Gastrocnemius medialis (tissue), 4 donors: ENCODE data around the gene TRAK1. TPM values are rescaled to one million over a fixed set of nuclear protein-coding genes. Genes with fewer than 3 reads are reported as not detected.
"Not testable (repeated sequence)": the region's sequence is repeated elsewhere in the genome, so short reads cannot be mapped to it uniquely, and the experiment has no call there.

Experiments used
- ATAC-seq, 2 donors: fragments of 150-250 bp; one replicate each; pipeline ENCODE4 v1.9.1; 2016
- DNase-seq, 2 donors: peaks; one replicate each; pipeline ENCODE4 v3.0.0-alpha.2; 2019
- H3K27ac ChIP-seq, 4 donors: fragments of 200-600 bp; sonication (generic); 1 replicate in 1 of 4; 2 replicates in 3 of 4; pipeline ENCODE4 v1.5.1; 2016 to 2018; ENCODE audit warnings: mild to moderate bottlenecking in 2 of 4, moderate library complexity in 1 of 4
- H3K27me3 ChIP-seq, 3 donors: fragments of 200-600 bp; sonication (generic) in 2 of 3; 1 replicate in 1 of 3; 2 replicates in 2 of 3; pipeline versions ENCODE4 v1.5.1 to v1.6.0; 2016 to 2019; ENCODE audit warnings: mild to moderate bottlenecking in 1 of 3, moderate library complexity in 1 of 3
- H3K36me3 ChIP-seq, 2 donors: fragments of 200-600 bp; sonication (generic) in 1 of 2; one replicate each; pipeline ENCODE4 v1.5.1; 2017 to 2018
- H3K4me1 ChIP-seq, 2 donors: fragments of 200-600 bp; sonication (generic) in 1 of 2; one replicate each; pipeline ENCODE4 v1.5.1; 2016 to 2017; ENCODE audit warnings: mild to moderate bottlenecking in 2 of 2
- H3K4me3 ChIP-seq, 4 donors: fragments of 200-600 bp; sonication (generic) in 3 of 4; 1 replicate in 1 of 4; 2 replicates in 3 of 4; pipeline ENCODE4 v1.5.1; 2016 to 2019; ENCODE audit warnings: mild to moderate bottlenecking in 2 of 4
- H3K9me3 ChIP-seq, 3 donors: fragments of 200-600 bp; sonication (generic) in 2 of 3; 1 replicate in 1 of 3; 2 replicates in 2 of 3; pipeline ENCODE4 v1.5.1; 2016 to 2019
- CTCF ChIP-seq, 5 experiments: fragments of 450-650 bp in 3 of 5; fragments of 200-600 bp in 2 of 5; sonication (generic) in 2 of 5; IDR thresholded peaks in 4 of 5; conservative IDR thresholded peaks in 1 of 5; 1 replicate in 4 of 5; 2 replicates in 1 of 5; pipeline ENCODE4 v1.5.1; 2016 to 2019; ENCODE audit warnings: antibody characterized with exemption in 5 of 5, mild to moderate bottlenecking in 3 of 5, moderate library complexity in 3 of 5
- POLR2A ChIP-seq, 2 donors: fragments of 450-650 bp; IDR thresholded peaks; one replicate each; pipeline ENCODE4 v1.6.1; 2017; ENCODE audit warnings: antibody characterized with exemption in 2 of 2, mild to moderate bottlenecking in 2 of 2, moderate library complexity in 2 of 2
- in situ Hi-C, 4 donors: fragments of 200-750 bp; cut with MboI; loops; one replicate each; pipeline versions ENCODE4 v1.15.0 to v1.8.0; 2017; ENCODE audit warnings: low sequenced_read_pairs in 4 of 4
- intact Hi-C: fragments of 100-400 bp; cut with DNase I; formaldehyde crosslinking; loops from one replicate; pipeline ENCODE4 v1.15.1; 2023; ENCODE audit warnings: low total_unique reads
- total RNA-seq, 4 donors: library from RNA; depleted of rRNA; stranded (reverse); fragments of >200 nt; gene quantifications; one replicate each; pipeline versions ENCODE4 v1.1.0 to v1.2.3, GENCODE V29; 2016

The TRAK1 gene
- total RNA-seq, result 100 to 1,000 TPM in 2 of 4 donors, 10 to 100 TPM in 2; 59.5 to 109 (median 98.6) TPM

GRCh38 chr3:42090973-42091731 is at the start of gene TRAK1:
TRAK1 (plus strand) TSS chr3:42091357; CDS start chr3:42091470, 113 bp downstream.
- Histone ChIP-seq H3K4me3 (peak within 1 kb of the TSS; percentile 33 to 43 (median 38)), H3K4me1 (peaks cover 29 to 37% of the 10 kb centered on the region in 2 donors), H3K27me3 (no peaks in the 10 kb centered on the region), H3K9me3 (no peaks in the 10 kb centered on the region), H3K27ac (peak within 1 kb of the TSS; percentile 80 to 86 (median 84)), H3K36me3 (no peaks in the 10 kb centered on the region)
- ATAC-seq, result peak; percentile 76 to 77
- DNase-seq, result peak; percentile 39 to 53
- in situ Hi-C loops (loop anchor here in 3 of 4 donors (5.0 to 10.0 kb wide), 3 partner anchors 76 to 199 kb away; no protein-coding TSS in a partner anchor), intact Hi-C loops (loop anchor here (10.0 kb wide), 2 partner anchors 1636 to 1776 kb away; partner anchors contain the start of gene RPL14)
- no peak for TF ChIP-seq POLR2A (IDR thresholded peaks at IDR 0.05)
- TF ChIP-seq CTCF (IDR thresholded peaks at IDR 0.05 in 4 of 5, conservative IDR thresholded peaks at IDR 0.05 in 1 of 5), result no peak

- in situ Hi-C loops (no loop called here), intact Hi-C loops (no loop called here)
- Histone ChIP-seq H3K27me3 (no peaks in the 10 kb centered on the region), H3K4me1 (peaks cover 66 to 70% of the 10 kb centered on the region in 2 donors), H3K9me3 (no peaks in the 10 kb centered on the region), H3K27ac (peak overlapping the region; percentile 86 to 94 (median 90)), H3K36me3 (no peaks in the 10 kb centered on the region), H3K4me3 (peak overlapping the region in 3 of 4 donors; percentile 19 to 21 (median 20))
- DNase-seq (peak in 1 of 2 donors; percentile 46), ATAC-seq (peak; percentile 83 to 90)
- TF ChIP-seq POLR2A (IDR thresholded peaks at IDR 0.05) (peak in 1 of 2 donors; percentile 55), CTCF (IDR thresholded peaks at IDR 0.05 in 4 of 5, conservative IDR thresholded peaks at IDR 0.05 in 1 of 5) (no peak)
Observed at GRCh38 chr3:42042747-42043098, 48.4 kb upstream of the TRAK1 start.

GRCh38 chr3:42043099-42043813 is 47.9 kb upstream of the TRAK1 start:
- Histone ChIP-seq H3K27ac (peak overlapping the region; percentile 86 to 94 (median 90)), H3K9me3 (no peaks in the 10 kb centered on the region), H3K4me1 (peaks cover 63 to 69% of the 10 kb centered on the region in 2 donors), H3K4me3 (peak overlapping the region in 3 of 4 donors; percentile 19 to 21 (median 20)), H3K36me3 (no peaks in the 10 kb centered on the region), H3K27me3 (no peaks in the 10 kb centered on the region)
- intact Hi-C loops, result no loop called here
- TF ChIP-seq CTCF (IDR thresholded peaks at IDR 0.05 in 4 of 5, conservative IDR thresholded peaks at IDR 0.05 in 1 of 5), result no peak
- no peak for TF ChIP-seq POLR2A (IDR thresholded peaks at IDR 0.05)
- in situ Hi-C loops, result no loop called here
- peak; percentile 51 to 59 for ATAC-seq
- no peak for DNase-seq

GRCh38 chr3:42045708-42046243 is 45.4 kb upstream of the TRAK1 start:
- TF ChIP-seq CTCF (IDR thresholded peaks at IDR 0.05 in 4 of 5, conservative IDR thresholded peaks at IDR 0.05 in 1 of 5) (no peak), POLR2A (IDR thresholded peaks at IDR 0.05) (no peak)
- Histone ChIP-seq H3K27ac (peak overlapping the region; percentile 86 to 94 (median 90)), H3K9me3 (no peaks in the 10 kb centered on the region), H3K4me3 (no peak overlapping the region), H3K27me3 (no peaks in the 10 kb centered on the region), H3K36me3 (no peaks in the 10 kb centered on the region), H3K4me1 (peaks cover 59 to 74% of the 10 kb centered on the region in 2 donors)
- intact Hi-C loops (no loop called here), in situ Hi-C loops (no loop called here)
- DNase-seq (peak in 1 of 2 donors; percentile 12), ATAC-seq (no peak)

GRCh38 chr3:42048526-42048925 is 42.6 kb upstream of the TRAK1 start:
- H3K4me3 ChIP-seq, DNase-seq, H3K36me3 ChIP-seq, H3K9me3 ChIP-seq, ATAC-seq, H3K27me3 ChIP-seq, in situ Hi-C loops, intact Hi-C loops: not testable (repeated sequence)
- Histone ChIP-seq H3K27ac (peak overlapping the region; percentile 37 to 94 (median 64)), H3K4me1 (peaks cover 72% of the 10 kb centered on the region in 2 donors)
